ENCODE data around the gene PDE7B.
"Not testable (repeated sequence)": the region's sequence is repeated elsewhere in the genome, so short reads cannot be mapped to it uniquely, and the experiment has no call there.

PDE7B gene

DNA sequence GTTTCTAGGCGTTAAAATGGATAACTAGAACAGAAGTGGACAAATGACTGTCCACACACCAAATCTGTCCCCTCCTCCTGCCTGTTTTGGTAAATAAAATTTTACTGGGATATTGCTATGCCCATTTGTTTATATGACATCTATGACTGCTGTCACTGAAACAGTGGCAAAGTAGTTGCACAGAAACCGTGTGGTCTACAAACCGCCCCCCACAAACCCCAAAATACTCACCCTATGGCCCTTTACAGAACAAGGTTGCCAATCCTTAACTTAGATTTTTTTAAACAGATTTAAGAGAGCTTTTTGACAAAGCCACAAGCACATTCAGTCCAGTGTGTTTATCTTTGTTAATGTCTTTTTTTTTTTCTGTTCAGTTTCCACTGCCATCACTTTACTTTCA lies 260.8 kb downstream of the PDE7B start:
- DNase-seq (ENCODE audit: low spot score), result no peak

DNA sequence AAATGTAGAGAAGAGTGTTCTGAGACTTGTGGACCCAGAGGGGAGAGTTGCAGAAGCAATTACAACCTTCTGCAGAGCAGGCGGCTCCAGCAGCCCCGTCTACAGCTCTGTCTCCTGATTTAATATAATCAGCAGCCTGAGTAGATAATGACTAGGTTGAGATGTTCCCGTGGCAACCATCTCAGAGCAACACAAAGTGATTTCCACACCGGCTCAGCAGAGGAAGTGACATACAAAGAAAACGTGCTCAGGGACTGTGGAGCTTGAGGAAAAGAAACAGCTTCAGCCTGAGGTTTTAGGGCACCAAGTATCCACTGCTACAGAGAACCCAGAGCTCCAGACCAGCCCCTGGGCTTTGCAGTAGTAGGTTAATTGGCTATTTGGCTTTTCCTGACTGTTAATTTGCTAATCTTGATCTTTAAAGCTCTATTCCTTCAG lies 262.3 kb downstream of the PDE7B start:
- no peak for DNase-seq (ENCODE audit: low spot score)

DNA sequence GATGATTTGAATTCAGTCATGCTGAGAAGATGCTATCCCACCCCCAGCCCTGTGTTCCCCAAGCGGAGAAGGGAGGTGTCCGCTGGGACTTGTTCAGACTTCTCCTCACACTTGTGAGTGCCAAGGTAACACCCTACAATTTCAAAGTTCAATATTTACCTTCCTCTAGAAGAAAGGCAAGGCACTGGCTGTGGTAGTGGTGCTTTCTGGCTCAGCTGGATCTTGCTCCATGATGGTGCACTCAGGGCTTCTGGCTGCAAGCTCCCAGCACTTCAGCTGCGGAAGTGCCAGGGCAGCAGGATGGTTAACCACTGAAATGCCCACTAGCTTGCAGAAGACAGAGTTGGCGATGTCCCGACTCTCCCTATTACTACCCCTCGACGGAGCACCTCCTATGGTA lies 263.2 kb downstream of the PDE7B start:
- no peak for DNase-seq (ENCODE audit: low spot score)

DNA sequence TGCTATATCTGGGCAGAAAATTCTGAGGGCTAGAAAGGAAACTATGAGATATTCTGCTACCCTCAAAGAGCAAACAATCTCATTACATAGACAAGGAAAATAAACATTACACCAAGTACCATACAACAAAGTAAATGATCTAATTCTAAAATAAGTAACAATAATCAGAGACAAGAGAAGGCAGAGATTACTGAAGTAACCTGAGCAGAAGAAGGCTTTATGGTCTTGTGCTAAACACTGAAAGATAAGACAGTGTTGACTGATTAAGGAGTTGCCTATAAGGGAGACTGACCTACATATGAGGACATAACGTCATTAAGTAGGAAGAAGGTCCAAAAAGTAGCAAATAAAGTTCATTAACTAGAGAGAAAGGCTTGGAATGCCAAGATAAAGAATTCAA lies 264.4 kb downstream of the PDE7B start:
- DNase-seq (ENCODE audit: low spot score), result no peak

DNA sequence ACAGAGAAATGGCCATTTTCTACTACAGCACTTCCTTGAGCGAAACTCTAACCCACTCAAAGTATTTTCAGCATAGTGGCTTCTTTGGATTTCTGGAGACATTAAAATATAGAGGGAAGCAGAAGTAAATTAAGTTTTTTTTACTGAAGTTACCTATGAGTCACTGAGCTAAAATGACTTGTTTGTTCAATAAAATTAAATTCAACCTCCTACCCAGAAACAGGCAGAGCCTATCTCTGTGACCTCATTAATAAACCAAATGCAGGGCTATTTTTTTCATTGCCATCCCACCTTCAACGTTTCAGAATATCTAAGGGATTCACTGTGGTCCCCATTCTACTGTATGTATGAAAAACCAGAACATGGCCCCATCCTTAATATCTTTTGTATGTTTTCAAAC lies 265.6 kb downstream of the PDE7B start:
- no peak for DNase-seq (ENCODE audit: low spot score)

DNA sequence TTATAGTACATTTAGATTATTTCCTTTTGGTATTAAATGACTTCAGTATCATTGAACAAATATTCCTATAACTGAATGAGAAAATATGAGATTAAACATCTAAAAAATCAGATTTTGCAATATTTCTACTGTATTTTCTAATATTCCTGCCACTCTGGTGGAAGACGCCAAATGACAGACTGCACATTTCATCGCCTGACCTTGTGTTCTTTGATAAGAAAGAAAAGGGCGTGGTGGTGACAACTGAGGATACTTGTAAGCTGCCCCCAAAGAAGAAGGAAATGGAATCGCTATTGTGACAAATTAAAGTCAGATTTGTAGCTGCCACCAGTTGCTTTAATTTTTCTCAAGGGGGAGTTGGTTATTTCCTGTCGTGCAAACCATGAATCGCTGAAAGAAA lies 267.3 kb downstream of the PDE7B start:
- DNase-seq (ENCODE audit: low spot score), result no peak

DNA sequence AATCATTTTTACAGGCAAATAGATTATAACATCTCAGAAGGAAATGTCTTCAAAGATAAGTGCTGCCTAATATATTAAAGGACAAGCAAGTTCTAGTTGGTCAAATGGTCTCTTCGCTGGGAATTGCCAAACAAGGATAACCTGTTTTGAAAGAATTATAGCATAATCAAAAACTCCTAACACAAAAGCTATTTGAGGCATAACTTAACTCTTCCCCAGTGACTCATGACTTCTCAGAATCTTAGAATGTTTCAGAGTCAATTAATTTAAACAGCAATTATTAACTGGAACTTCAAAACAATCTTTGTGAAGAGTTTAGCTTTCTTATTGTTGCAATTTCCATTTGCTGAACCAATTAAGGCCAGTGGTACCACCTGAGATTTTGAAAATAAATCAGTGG lies 272.0 kb downstream of the PDE7B start:
- no peak for DNase-seq (ENCODE audit: low spot score)

DNA sequence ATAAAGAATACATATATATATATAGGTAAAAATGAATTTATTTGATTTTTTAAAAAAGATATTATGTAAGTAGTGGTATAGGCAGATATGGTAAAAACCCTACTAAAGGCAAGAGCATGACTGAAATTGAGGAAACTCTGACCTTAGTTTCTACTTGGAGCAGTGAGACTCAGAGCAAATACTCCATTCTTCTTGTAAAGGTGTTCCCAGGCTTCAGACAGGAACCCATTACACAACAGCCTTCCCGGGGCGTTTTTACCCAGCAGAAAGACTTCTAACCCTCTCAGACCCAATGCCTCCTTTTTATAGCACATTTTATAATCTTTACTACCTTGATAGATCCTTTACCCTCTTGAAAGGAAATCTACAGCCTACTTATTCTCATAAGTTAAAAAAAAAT lies 274.1 kb downstream of the PDE7B start:
- DNase-seq (ENCODE audit: low spot score), result no peak

DNA sequence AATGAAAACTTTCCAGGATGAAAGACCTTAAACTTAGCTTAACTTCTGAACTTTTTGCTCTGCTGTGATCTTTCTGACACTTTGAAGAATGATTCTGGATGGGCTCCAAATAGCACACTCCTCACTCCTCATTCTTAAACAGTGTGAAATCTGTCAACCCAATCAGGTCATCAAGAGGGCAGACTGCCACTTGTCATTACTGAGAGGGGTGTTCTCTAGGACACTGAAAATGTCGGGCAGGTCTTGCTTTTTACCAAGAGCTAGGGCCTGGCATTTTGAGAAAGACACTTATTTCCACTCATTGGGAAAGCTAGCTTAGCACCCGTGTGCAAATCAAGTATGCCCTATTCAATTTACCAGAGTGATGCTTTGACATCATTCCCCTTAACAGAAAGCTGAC lies 276.4 kb downstream of the PDE7B start:
- no peak for DNase-seq (ENCODE audit: low spot score)

DNA sequence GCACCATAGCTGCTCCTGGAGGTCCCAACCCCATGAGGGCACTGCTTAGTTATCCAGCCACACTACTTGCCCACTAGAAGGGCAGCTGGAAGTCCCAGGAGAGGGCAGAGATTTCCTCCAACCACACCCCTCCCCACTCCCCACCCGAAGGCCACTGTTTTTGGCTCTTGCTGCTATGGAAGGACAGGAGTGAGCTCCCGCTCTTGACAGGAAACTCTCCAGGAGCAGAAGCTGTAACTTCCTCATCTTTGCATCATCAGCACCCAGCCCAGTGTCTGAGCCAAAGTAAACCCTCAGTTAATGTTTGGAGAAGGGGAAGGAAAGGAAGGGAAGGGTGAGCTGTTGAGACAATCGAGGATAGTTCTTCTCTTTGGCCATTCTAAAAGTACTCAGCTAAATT lies 277.9 kb downstream of the PDE7B start:
- no peak for DNase-seq (ENCODE audit: low spot score)

DNA sequence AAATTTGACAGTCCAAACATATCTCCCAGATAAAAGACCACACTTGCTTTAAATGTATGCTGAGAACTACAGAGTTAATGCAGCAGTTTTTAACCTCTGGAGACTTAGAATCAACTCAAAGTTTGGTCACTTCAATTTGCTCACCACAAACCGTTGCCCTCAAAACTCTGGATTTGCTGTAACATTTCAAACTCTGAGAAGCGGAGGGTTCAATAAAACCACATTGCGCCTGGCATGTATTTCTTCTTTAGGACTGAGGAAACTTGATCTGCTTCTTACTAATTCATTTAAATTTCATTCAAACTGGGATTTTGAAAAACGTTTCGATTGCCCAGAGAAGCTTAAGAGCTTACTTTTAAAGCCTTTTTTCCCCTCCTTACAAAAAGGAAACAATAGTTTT lies 282.8 kb downstream of the PDE7B start:
- no peak for DNase-seq (ENCODE audit: low spot score)

DNA sequence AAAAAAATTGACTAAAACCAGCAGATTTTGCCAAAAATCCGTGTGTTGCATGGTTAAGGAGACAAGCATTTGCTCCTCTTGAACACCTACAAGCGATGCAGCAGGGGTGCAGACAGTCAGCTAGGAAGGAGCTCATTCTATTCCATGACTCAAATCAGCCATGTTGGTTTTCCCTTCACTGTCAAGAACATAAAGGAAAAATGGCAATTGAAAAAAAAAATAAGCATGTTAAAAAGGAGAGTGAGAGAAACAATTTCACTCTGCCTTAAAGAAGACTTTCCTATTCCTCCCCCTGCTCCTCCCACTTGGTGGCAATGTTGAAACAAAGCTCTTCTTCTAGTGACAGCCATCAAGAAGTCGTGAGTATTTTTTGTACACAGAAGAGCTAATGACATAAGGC lies 283.2 kb downstream of the PDE7B start:
- DNase-seq (ENCODE audit: low spot score), result no peak

DNA sequence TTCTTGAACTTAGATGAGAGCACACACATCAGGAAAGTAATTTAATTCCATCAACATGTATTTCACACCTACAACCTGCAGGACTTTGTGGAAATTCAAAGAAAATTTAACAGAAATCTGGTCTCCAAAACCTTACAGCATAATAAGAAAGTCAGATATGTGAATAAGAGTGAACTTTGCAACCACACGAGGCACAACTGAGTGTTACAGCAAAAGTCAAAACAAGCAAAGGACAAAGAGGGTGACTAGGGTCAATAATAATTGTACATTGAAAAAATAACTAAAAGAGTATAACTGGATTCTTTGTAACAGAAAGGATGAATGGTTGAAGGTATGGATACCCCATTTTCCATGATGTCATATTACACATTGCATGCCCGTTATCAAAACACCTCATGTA lies 284.8 kb downstream of the PDE7B start:
- DNase-seq (ENCODE audit: low spot score), result no peak

DNA sequence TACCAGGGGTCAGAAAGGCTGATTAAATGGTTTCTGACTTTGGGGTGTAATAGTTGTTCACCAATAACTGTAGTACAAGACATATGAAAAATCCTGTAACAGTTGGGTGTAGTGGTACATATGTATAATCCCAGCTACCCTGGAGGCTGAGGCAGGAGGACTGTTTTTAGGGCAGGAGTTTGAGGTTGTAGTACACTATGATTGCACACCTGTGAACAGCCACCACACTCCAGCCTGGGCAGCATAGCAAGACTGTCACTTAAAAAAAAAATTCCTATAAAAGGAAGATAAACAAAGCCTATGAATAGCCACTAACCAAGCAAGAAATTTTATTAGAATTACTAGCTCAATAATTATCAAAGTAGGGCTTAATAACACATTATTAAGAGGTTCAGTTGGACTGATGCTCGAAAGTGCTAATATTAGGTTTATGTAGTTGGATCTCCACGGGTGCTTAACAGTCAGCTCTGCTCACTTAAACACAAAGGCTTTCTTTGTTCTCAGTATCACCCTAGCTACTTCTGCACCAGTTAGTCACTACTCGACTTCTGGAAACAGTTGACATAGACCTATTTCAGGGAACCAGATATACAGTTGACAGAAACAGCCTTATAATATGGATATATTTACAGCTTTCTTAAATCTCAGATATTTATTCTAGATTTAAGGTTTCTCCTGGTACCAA lies 285.6 kb downstream of the PDE7B start:
- no peak for DNase-seq (ENCODE audit: low spot score)

DNA sequence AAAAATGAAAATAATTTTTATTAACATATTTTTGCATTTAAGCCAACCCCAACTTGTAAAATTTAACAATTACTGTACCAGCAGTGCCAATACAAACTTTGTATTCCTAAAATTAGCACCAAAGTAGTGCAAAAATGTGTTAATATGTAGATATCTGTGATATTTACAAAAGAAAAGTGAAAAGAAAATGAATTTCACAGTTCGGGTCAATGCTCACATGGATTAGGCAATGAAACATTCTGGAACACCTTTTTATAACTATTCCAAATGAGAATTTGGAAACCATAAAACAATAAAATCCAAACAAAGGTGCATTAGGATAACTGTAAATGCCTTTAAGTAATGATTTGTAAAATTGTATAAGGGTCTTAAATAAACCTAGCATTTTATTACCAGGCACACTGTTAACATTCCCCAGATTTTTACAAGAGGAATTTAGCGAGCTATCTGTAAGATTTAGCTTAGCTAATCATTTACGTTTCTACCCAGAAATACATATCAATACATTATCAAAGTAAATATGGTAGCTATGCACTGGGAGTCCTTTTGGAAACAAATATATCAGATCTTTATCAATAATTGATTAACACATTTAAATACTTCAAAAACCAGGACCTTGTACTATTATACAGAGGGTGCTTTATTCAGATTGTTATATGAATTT lies 286.4 kb downstream of the PDE7B start:
- DNase-seq (ENCODE audit: low spot score), result no peak

DNA sequence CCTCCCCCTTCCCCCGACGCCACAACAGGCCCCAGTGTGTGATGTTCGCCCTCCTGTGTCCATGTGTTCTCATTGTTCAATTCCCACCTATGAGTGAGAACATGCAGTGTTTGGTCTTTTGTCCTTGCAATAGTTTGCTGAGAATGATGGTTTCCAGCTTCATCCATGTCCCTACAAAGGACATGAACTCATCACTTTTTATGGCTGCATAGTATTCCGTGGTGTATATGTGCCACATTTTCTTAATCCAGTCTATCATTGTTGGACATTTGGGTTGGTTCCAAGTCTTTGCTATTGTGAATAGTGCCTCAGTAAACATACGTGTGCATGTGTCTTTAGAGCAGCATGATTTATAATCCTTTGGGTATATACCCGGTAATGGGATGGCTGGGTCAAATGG lies 287.6 kb downstream of the PDE7B start:
- not testable (repeated sequence) for DNase-seq (ENCODE audit: low spot score)

DNA sequence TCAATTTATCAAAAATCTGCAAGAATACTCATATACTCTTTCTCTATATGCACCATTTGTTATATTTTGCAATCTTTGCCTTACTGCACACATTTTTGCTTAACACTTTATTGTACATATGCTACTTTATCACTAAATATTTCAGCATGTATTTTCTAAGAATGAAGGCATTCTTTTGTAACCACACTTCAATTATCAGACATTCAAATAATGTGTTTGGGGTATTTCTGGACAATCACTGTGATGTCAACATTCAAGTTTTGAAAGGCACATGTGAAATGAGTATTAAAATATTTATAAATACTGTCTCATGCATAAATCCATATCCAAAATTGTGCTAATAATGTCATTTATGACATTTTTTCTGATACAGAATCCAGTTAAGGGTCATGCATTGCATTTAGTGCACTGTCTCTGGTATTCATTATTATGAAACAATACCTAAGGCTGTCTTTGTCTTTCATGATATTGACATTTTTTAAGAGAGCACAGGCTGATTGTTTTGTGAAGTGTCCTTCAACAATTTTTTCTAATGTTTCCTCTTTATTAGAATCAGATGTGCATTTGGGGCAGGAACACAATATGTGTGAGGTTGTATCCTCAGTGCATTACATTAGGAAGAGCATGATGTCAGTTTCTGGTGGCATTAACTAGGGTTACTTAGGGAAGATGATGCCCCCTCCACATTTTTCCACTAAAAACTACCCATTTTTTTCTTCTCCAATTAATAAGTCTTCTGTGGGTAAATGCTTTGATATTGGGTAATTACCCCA lies 292.9 kb downstream of the PDE7B start:
- DNase-seq (ENCODE audit: low spot score), result no peak

DNA sequence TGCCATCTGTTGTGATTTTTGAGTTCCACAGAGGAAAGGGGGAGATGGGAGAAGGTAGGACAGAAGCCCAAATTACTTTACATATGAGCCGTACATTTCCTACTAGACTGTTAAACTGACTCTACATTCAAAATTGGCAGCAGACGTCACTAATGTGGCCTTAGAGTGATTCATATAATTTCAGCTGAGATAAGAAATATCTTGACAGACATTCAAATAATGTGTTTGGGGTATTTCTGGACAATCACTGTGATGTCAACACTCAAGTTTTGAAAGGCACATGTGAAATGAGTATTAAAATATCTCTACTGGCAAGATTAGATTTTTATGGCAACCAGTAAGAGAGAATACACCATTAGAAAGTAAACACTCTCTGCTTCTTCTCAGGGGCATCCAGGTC lies 294.6 kb downstream of the PDE7B start:
- DNase-seq (ENCODE audit: low spot score), result no peak

DNA sequence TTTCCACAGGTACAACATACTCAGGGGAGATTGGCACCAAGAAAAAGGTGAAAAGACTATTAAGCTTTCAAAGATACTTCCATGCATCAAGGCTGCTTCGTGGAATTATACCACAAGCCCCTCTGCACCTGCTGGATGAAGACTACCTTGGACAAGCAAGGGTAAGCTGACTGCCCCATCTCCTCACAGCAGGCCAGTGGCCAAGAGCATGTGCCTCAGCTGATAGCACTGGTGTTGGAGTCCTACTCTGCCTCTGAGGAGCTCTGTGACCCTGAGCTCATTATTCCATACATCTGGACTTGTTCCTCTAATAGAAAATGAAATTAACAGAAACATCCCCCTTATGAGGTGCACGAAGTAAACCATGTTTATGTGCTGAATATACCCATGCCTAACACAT lies 295.8 kb downstream of the PDE7B start:
- no peak for DNase-seq (ENCODE audit: low spot score)

DNA sequence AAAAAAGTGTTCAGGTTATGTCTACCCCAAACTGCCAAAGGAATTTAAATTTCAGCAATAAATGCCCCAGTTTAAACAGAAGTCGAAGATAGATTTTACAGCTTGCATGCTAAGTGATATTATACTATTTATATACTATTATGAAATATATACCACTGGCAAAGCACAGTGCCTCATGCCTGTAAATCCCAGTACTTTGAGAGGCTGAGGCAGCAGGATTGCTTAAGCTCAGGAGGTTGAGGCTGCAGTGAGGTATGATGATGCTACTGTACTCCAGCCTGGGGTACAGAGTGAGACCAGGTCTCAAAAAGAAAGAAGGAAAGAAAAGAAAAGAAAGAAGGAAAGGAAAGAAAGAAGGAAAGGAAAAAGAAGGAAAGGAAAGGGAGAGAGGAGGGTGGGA lies 296.6 kb downstream of the PDE7B start:
- no peak for DNase-seq (ENCODE audit: low spot score)

DNA sequence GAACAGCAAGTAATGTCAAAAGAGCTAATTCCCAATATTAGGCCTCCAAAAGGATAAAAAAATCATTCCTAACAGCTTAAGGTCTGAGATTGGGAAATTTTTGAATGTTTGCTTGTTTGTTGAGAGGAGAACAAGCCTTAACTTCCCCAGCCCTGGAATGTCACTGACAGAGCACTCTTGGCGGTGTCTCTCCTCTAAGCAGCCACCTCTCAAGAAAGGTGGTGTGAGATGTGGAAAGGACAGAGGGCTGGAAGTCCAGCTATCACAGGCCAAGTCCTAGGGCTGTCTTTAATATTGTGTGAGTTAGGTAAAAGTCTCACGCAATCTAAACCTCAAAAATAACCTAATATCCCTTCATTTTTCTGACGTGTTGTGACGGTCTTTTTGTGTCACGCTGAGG lies 297.0 kb downstream of the PDE7B start:
- DNase-seq (ENCODE audit: low spot score), result no peak

DNA sequence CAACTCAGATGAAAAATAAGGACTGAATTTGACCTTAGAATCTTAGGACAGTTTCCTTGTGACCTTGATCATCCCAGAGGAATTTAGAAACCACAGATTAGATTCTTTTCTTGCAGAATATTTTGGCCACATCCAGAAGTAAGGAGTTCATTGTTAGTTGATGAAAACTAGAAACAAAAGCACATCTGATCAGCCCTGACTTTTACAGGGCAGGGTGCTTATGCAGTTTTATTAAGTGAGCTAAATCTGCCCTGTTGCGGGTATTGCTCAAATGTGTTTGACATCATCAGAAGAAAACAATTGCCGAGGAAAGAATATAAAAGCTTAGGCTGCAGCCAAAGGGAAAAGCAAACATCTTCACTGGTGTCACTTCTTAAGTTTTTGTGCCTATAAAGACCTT lies 297.8 kb downstream of the PDE7B start:
- no peak for DNase-seq (ENCODE audit: low spot score)

DNA sequence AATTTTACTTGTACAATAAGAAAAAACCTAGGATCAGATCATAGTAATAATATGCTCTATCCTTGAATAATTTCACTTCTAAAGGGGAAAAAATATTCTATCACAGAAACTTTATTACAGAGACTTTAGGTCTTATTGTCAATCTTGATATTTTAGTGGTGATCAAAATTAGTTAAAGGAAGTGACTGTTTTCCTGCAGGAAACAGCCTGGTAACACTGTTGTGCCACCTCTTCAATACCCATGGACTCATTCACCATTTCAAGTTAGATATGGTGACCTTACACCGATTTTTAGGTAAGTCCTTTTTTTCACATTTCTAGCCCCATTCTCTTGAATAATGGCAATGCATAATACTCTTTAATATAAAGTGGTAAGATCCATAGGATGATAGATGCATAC lies 299.5 kb downstream of the PDE7B start:
- DNase-seq (ENCODE audit: low spot score), result no peak
